Right renal pelvis (tissue), 4 donors: Measurements from ENCODE around the gene ADAMTS18. TPM values are rescaled to one million over a fixed set of nuclear protein-coding genes. Genes with fewer than 3 reads are reported as not detected.

Experiments used
- DNase-seq, 4 donors: peaks; one replicate each; pipeline ENCODE4 v3.0.0-alpha.2; 2013; ENCODE audit warnings: low read depth in 4 of 4, low spot score in 3 of 4, missing footprints in 1 of 4
- polyA plus RNA-seq, 4 donors: library from polyadenylated mRNA; unstranded; fragments of 120-200 nt; gene quantifications; one replicate each; pipeline ENCODE4 v1.2.1, GENCODE V29; 2013; ENCODE audit not compliant: insufficient read length in 4 of 4

The ADAMTS18 gene
- polyA plus RNA-seq, 4 donors = 2.7 to 6.2 (median 4.2) TPM

DNA sequence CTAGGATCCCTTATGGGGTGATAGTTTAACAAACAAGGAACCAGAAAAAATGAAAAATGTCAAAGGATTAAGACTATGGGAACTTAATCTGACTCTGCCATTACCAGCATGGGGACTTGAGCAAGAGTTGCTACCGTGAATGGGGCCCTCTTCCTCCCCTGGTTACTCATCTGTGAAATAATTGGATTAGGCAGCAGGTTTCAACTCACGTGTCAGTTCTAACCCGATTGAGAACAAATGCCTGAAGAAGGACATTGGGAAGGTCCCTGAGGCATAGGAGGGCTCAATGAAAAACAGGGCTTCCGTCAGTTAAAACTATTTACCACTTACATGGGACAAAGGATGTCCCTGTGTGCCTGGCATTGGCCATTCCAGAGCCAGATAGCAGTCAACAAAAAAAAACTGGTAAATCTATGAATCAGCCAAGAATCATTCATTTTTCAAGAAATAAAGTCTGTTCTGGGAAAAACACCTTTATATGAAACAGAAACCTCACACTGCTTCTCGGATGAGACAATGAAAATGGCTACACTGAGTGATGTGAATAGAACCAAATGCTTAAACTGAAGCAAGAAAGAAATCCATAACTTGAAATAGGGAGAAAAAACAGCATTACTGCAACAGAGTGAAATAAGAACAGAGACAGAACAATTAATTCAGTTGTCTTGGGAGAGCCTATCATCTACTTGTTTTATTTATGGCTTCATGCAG lies 104.3 kb downstream of the ADAMTS18 start:
- DNase-seq = no peak

DNA sequence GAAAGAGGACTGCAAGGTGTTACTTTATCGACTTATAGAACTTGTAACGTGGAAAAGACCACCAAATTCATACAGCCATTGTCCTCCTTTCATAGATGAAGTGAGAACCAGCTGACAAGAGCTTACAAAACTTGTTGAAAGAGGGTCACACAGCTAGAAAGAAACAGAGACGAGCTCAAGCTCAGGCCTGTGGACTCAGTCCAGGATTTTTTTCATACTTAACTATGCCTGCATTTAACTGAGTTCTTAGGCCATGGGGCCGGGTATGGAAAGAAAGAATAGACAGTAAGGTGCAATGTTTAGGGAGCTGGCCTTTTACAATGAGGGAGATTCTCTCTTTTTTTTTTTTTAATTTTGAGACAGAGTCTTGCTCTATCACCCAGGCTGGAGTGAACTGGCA lies 106.1 kb downstream of the ADAMTS18 start:
- DNase-seq = no peak

- DNase-seq = no peak
Observed at GRCh38 chr16:77328274-77328673, 106.6 kb downstream of the ADAMTS18 start.

DNA sequence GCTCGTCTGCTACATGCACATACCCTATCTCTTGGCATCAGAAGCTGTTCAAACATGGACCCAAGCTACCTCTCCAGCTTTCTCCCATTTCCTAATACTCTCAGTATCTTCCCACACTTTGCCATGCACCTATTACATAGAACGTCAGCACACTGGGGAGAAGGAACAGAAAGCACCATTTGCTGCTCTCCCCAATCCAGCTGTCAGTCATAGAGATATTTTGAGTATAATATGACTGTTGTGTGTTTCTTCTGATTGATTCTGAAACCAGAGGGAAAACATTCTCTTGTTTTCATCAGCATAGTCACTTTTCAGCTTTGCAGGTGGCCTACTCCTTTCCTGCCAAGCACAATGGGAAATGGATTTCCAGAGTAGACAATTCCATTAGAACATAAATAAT lies 107.1 kb downstream of the ADAMTS18 start:
- DNase-seq = no peak

GRCh38 chr16:77324729-77325128 lies 110.1 kb downstream of the ADAMTS18 start:
- DNase-seq = no peak

GRCh38 chr16:77323695-77324094 lies 111.1 kb downstream of the ADAMTS18 start:
- DNase-seq = no peak

- no peak for DNase-seq
Observed at GRCh38 chr16:77322757-77323156, 112.1 kb downstream of the ADAMTS18 start.

DNA sequence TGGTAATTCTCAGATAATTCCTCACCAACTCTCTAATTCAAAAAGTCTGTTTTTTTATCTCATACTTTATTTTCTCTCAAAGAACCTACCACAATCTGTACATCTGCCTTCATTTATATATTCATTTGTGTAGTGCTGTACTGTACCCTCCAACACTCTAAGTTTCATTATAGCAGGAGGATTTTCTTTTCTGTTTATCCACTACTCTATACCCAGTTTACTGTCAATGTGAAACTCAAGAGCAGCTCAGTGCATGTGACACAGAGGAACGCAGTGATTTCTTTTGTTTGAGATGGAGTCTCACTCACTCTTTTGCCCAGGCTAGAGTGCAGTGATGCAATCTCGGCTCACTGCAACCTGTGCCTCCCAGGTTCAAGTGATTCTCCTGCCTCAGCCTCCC lies 117.8 kb downstream of the ADAMTS18 start:
- no peak for DNase-seq

DNA sequence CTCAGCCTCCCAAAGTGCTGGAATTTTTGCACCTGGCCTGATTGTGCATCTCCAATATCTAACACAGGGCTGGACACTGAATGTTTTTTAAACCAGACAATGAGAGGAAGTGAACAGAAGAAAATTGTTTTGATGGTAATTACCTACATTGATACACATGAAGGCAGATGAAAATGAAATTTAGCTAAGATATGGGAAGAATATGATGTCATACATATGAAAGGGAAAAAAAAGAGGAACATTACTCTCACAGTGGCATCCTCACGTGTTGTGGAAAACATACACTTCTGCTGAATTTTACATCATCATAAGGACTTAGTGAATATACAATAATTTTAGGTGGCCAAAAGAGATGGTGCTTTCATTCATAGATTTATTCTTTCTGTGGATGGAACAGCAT lies 124.0 kb downstream of the ADAMTS18 start:
- no peak for DNase-seq

DNA sequence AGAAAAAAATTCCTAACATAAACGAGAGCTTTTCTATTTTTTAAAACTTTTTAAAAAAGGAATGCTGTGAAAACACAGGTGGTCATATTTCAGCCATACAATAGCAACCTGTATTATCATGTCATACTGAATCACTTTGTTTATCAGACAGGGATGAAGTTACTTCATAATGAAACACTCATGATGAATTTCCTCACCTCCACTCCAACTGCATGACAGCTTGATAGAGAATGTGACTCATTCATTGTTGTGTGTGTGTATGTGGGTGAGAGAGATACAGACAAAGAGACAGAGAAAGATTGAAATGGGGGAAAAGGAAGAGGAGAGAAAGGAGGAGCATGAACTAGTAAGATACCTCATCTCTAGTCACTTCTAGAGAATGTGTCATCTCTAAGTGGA lies 126.7 kb downstream of the ADAMTS18 start:
- no peak for DNase-seq

- DNase-seq = no peak
Observed at GRCh38 chr16:77307426-77308162, 127.2 kb downstream of the ADAMTS18 start.

- no peak for DNase-seq
Observed at GRCh38 chr16:77306075-77306474, 128.8 kb downstream of the ADAMTS18 start.

DNA sequence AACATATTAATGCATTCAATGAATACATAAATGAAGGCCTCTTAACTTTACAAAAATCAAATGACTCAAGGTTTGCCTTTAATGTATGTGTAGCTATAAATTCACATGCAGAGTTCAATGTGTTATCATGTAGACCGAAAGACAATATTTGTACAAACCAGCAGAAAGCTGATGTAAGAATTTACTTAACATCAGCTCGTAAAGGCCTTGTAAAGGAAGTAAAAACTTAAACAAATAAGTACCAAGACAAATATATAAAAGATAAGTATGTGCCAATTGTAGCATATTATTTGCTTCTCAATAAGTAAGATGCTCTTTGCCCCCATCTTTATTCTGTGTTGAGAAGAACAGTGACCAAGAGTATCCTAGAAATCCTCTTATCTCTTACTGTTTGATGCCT lies 130.0 kb downstream of the ADAMTS18 start:
- no peak for DNase-seq

DNA sequence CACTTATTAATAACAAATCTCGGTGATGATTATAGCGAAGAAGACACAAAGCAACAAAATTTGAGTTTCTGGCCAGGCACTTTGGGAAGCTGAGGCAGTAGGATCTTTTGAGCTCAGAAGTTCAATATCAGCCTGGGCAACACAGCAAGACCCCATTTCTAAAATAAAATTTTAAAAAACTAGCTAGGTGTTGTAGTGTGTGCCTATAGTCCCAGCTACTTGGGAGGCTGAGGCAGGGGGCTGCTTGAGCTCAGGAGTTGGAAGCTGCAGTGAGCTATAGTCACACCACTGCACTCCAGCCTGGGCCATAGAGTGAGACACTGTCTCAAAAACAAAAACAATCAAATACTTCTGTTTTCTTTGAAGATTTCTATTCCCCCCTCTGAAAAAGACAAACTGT lies 130.7 kb downstream of the ADAMTS18 start:
- DNase-seq = no peak

GRCh38 chr16:77302674-77303073 lies 132.2 kb downstream of the ADAMTS18 start:
- no peak for DNase-seq

- no peak for DNase-seq
Observed at GRCh38 chr16:77302249-77302648, 132.6 kb downstream of the ADAMTS18 start.

DNA sequence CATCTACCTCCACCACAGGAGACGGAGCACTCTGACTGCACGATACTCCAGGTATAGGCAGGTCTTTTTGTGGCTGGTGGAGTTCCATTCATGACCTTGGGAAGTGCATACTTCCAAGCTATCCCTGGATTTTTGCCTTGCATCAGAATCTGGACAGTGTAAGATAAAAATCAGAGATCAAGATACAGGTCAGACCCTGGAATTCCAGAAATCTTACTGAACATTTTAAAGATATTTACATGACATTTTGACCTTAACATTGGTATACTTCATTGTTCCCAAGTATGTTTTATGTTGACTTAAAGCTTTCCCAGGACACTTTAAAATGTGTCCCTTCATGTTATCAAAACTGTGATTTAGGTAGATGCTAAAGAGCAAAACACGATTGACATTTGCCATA lies 134.6 kb downstream of the ADAMTS18 start:
- no peak for DNase-seq

DNA sequence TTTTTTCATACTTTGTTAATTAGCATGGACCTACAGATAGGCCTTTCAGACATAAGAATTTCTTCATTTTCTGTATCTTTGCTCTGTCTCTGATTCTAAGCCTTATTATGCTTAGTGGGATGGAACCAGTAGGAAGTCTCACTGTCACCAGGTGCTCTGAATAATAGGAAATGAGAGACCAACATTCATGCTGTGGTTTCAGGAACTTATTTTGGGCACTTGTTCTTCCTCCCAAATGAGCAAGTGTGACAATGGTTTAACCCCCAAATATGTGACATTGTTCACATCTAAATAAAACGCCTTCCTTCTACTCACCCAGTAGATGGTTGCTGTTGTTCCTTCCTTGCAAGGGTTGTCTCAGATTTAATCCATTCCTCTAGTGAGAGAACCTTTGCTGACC lies 135.4 kb downstream of the ADAMTS18 start:
- no peak for DNase-seq

DNA sequence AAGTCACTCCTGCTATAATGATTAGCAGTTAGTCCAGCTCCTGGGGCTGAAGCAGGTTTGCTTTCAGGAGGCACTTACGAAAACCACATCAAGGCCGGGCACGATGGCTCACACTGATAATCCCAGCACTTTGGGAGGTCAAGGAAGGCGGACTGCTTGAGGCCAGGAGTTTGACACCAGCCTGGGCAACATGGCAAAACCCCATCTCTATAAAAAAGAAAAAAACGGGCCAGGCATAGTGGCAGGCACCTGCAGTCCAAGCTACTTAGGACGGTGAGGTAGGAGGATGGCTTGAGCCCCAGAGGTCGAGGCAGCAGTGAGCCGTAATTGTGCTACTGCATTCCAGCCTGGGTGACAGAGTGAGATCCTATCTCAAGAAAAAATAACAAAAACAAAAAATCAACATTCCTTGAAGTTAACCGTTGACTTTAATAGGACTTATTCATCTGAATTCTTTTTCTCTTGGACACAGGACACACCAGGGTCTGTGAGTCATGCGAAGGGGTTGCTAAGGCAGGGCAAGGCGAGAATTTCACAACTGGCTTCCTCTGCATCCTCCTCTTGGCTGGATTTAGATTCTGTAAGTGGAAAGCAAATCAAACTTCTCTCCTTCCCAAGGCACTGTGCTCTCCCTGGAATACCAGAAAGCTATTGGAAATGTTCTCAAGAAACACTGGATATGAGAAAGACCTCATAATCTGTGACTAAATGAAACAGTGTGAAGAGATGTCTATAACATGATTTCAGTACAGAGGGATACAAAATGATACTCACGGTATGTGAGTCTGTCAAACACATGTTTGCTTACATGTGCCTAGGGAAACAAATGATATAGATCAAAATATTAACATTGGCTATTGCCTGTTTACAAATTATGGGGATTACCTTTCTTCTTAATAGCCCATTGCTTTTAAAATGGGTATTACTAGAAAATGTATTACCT lies 136.1 kb downstream of the ADAMTS18 start:
- DNase-seq = no peak

GRCh38 chr16:77297996-77298395 lies 136.8 kb downstream of the ADAMTS18 start:
- no peak for DNase-seq

GRCh38 chr16:77295896-77296295 lies 138.9 kb downstream of the ADAMTS18 start:
- DNase-seq = no peak
